ENCODE data around the gene PLEKHG5. TPM values are rescaled to one million over a fixed set of nuclear protein-coding genes. Genes with fewer than 3 reads are reported as not detected.
"Not testable (repeated sequence)": the region's sequence is repeated elsewhere in the genome, so short reads cannot be mapped to it uniquely, and the experiment has no call there.

The PLEKHG5 gene
- total RNA-seq, 1 experiment from 2014 or later: 1.3 TPM

GRCh38 chr1:6461538-6462411, 29.7 kb downstream of the PLEKHG5 start:
- no peak for DNase-seq (ENCODE audit: low spot score)

- DNase-seq (ENCODE audit: low spot score): no peak
Measured at GRCh38 chr1:6461051-6461530, 30.4 kb downstream of the PLEKHG5 start.

- no peak for DNase-seq (ENCODE audit: low spot score)
Measured at GRCh38 chr1:6460301-6461050, 31.0 kb downstream of the PLEKHG5 start.

DNA sequence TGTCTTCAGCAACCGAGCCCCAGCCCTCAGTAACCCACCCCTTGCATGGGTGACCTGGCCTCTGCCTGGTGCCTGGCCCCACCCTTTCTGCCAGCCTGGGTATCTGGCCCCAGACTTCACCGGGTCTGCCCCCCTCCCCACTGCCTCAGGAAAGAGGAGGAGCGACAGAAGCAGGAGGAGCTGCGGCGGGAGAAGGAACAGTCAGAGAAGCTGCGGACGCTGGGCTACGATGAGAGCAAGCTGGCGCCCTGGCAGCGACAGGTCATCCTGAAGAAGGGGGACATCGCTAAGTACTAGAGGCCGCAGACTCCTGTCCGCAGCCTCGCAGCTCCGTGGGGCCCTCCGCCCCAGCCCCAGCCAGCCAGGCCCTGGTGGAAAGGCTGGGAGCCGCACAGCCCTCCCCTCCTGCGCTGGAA, 31.6 kb downstream of the PLEKHG5 start:
- no peak for DNase-seq (ENCODE audit: low spot score)

GRCh38 chr1:6456800-6457466, 34.5 kb downstream of the PLEKHG5 start:
- DNase-seq (ENCODE audit: low spot score): no peak

- DNase-seq (ENCODE audit: low spot score): not testable (repeated sequence)
Measured at GRCh38 chr1:6455752-6456520, 35.5 kb downstream of the PLEKHG5 start.

DNA sequence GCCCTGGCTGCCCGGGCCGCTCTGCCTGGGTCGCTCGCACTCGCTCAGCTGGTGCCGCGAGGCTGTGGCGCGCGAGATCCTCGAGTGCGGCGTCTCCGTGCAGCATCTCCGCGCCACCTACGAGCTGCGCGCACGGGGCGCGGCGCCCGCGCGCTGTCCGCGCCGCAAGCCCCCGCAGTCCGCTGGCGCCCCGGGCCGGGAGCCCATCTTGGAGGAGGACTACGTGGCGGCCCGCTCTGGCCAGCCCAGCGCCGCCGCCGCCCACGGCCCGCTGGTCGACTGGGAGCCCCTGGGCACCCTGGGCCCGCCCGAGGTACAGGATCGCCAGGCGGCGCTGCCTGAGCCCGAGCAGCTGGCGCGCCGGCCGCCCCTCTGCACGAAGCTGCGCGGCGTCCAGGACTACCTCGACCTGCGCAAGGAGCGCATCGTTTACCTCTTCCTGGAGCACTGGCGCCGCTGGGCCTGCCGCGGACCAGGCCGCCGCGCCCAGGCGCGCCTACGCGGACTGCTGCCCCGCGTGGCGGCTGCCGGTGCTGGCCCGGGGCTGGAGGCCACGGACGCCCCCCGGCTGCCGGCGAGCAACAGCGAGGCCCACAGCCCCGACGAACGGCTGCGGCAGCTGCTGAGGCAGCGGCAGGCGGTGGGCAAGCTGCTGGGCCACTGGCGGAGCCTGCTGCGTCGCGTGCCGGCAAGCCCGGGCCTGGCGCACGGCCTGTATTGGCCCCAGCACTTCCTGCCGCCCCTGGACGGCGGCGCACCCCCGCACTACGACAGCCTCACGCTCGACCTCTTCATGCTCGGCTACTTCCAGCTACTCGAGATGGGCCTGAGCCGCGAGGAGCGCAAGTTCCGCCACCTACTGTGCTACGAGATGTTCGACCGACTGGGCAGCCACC, 36.4 kb downstream of the PLEKHG5 start:
- DNase-seq (ENCODE audit: low spot score): no peak

- not testable (repeated sequence) for DNase-seq (ENCODE audit: low spot score)
Measured at GRCh38 chr1:6453895-6454855, 37.3 kb downstream of the PLEKHG5 start.

GRCh38 chr1:6450943-6451373, 40.5 kb downstream of the PLEKHG5 start:
- no peak for DNase-seq (ENCODE audit: low spot score)

DNA sequence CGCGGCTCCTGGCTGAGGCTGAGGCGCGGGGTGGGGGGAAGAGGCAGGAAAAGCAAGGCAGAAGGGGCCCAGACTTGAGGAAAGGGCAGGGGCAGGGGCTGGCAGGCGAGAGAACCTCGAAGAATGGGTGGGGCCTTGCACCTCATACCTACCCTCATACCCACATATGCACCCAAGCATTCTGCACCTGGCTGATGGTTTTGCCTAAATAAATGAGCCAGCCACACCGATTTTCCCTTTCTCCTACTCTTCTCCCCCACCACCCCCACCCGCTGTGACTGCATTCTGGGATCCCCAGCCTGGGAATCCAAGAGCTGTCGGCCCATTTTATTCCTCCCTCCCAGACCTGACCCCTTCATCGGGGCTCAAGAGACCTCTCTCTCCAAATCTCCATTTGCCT, 41.0 kb downstream of the PLEKHG5 start:
- DNase-seq (ENCODE audit: low spot score): not testable (repeated sequence)

GRCh38 chr1:6450005-6450450, 41.4 kb downstream of the PLEKHG5 start:
- no peak for DNase-seq (ENCODE audit: low spot score)

DNA sequence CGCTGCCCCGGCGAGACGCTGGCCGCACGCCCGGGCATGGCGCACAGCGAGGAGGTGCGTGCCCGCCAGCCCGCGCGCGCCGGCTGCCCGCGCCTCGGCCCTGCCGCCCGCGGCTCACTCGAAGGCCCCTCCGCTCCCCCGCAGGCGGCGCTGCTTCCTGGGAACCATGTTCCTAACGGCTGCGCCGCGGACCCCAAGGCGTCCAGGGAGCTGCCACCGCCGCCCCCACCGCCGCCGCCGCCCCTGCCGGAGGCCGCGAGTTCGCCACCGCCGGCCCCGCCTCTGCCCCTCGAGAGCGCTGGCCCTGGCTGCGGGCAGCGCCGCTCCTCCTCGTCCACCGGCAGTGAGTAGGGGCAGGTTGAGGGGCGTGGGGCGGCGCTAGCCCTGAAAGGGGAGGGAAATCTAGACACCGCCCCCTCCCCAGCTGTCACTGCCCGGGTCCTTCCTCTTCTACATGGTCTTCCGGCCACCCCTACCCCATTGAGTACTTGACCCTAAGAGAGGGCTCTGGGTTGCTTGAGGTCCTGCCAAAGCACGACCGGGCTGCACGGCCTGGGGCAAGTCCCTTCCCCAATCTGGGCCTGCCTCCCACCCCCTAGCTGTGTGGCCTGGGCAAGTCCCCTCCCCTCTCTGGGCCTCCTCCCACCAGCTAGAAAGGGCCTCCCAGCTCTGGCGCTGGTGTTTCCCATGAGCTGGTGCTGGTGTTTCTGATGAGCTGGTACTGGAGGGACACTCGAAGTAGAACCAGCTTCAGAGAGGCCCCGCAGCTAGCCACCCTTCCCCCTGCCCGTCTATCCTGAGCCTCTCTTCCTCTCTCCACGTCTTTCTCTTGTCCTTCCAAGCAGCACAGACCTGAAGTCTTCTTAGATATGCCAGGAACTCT, 42.5 kb downstream of the PLEKHG5 start:
- no peak for DNase-seq (ENCODE audit: low spot score)

DNA sequence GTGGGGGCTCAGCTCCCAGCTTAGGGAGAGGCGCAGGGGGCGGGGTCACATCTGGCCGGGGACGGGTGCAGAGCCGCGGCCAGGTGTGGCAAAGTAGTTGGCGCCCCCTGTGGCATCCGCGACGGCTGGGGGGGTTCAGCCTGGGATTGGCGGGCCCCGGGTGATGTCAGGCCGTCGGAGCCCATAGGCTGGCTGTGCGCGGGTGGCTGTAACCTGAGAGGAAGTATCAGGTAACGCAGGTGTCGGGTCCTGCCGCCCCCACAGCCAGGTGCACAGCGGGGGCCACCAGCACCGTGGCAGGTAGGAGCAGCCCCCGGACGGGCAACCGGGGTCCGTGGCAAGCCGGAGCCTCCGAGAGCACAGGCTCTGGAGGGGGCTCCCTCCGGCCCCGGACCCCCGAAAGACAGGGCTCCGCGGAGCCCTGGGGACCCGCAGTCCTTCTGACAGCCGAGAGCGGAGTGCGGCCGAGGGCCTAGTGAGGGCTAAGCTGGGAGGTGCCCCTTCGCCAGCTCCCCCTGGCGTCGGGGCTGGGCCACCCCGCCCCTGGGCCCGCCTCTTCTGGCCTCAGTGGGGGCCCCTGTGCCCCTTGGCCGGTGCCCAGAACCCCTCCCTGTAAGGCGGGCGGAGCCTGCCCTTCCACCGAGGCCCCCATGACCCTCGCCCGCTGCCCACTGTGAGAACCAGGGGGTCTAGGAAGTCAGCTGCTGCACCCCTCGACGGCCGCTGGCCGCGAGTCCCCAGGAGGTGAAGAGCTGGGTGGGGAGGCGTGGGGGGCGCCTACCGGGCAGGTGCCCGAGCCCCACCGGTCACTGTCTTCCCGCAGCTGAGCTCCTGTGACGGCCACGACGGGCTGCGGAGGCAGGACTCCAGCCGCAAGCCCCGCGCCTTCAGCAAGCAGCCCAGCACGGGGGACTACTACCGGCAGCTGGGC, 43.4 kb downstream of the PLEKHG5 start:
- DNase-seq (ENCODE audit: low spot score): no peak

DNA sequence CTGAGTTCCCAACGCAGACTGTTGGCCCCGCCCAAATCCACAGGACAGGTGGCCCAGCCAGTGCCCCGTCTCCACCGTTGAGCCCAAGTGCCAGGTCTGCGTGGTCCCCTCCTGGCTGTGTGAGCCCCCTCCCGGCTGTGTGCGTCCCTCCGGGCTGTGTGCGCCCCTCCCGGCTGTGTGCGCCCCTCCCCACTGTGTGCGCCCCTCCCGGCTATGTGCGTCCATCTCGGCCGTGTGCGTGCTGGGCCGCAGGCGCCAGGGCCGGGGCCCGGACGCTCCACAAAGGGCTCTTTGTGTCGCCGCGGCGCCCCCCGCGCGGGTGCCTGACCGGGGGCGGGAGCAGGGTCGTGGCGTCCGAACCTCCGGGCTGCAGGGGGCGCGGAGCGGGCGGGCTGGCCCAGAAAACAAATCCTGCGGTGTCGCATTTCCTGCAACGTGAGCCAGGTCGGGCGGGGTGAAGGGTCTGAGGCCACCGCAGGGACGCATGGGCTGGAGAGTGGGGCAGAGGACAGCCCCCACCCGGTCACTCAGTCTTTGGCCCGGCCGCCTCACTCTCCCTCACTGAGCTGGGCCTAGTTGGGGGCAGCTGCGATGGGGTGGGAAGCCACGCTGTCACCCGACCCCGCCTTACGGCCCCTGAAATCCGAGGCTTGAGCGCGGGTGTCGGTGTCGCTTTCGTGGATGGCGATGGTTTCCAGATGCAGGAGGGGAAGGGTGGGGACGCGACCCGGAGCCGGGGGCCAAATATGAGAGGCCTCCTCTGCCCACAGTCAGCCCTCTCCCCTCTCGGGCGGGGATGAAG, 44.2 kb downstream of the PLEKHG5 start:
- no peak for DNase-seq (ENCODE audit: low spot score)

GRCh38 chr1:6446665-6447015, 44.8 kb downstream of the PLEKHG5 start:
- DNase-seq (ENCODE audit: low spot score): no peak

- DNase-seq (ENCODE audit: low spot score): not testable (repeated sequence)
Measured at GRCh38 chr1:6445929-6446328, 45.5 kb downstream of the PLEKHG5 start.
